Measurements from ENCODE around the gene TUBGCP3.
"Not testable (repeated sequence)": the region's sequence is repeated elsewhere in the genome, so short reads cannot be mapped to it uniquely, and the experiment has no call there.

TUBGCP3 gene

GRCh38 chr13:112487127-112487517, 100.8 kb downstream of the TUBGCP3 start:
- no peak for DNase-seq (ENCODE audit: low read depth in 2 of 2)
- H3K4me3 ChIP-seq (replicated peaks in 1 of 2; ENCODE audit: low read depth in 2 of 2, low read length in 2 of 2): no peak overlapping the region
- no peak for TF ChIP-seq CTCF (IDR thresholded peaks at IDR 0.05; ENCODE audit: low read depth, low read length)

DNA sequence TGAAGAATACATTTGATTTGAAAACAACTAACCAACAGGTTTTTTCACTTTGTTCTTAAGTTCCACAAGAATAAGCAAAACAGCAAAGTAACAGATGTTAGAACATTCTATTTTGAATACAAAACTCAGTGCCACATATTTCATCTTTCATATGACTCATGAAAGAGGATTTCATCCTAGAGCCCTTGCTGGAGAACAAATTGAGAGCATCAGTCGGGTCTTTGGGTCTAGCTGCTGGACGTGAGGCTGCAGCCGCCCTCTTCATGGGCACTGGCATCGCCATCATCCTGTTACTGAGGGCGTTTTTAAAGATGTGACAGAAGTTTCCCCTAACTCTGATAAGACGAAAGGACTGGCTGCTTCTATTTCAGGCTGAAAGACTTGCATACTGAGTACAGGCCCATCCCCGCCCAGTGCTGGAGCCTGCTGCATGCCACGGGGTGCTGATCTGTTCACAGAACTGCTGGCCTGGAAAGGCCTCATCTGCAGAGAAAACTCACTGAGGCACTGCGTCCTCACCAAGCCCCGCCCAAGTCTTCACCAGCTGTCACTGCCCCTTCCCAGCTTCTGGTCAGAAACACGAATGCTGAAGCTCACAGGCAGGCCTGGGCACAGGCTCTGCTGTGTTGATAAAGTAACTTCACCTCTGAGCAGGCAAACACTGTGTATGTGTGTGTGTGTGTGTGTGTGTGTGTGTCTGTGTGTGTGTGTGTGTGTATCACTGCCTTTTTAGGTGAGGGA, 101.4 kb downstream of the TUBGCP3 start:
- no peak overlapping the region for H3K4me3 ChIP-seq (replicated peaks in 1 of 2; ENCODE audit: low read depth in 2 of 2, low read length in 2 of 2)
- no peak for TF ChIP-seq CTCF (IDR thresholded peaks at IDR 0.05; ENCODE audit: low read depth, low read length)
- no peak for DNase-seq (ENCODE audit: low read depth in 2 of 2)

GRCh38 chr13:112485814-112486213, 102.1 kb downstream of the TUBGCP3 start:
- not testable (repeated sequence) for DNase-seq (ENCODE audit: low read depth in 2 of 2)

DNA sequence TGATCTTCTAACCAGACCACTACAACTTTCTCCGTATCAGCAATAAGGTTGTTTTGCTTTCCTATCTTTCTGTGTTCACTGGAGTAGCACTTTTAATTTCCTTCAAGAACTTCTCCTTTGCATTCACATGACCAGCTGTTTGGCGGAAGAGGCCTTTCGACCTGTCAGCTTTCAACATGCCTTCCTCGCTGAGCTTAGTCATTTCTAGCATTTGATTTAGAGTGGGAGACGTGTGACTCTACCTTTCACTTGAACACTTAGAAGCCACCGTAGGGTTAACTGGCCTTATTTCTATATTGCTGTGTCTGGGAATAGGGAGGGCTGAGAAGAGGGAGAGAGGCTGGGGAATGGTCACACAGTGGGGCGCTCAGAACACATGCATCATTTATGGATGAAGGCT, 104.7 kb downstream of the TUBGCP3 start:
- no peak for TF ChIP-seq CTCF (IDR thresholded peaks at IDR 0.05; ENCODE audit: low read depth, low read length)
- H3K4me3 ChIP-seq (replicated peaks in 1 of 2; ENCODE audit: low read depth in 2 of 2, low read length in 2 of 2): no peak overlapping the region
- DNase-seq (ENCODE audit: low read depth in 2 of 2): no peak

More at GRCh38 chr13:112485814-112486213, 102.1 kb downstream of the TUBGCP3 start:
- H3K4me3 ChIP-seq (replicated peaks in 1 of 2; ENCODE audit: low read depth in 2 of 2, low read length in 2 of 2): not testable (repeated sequence)

DNA sequence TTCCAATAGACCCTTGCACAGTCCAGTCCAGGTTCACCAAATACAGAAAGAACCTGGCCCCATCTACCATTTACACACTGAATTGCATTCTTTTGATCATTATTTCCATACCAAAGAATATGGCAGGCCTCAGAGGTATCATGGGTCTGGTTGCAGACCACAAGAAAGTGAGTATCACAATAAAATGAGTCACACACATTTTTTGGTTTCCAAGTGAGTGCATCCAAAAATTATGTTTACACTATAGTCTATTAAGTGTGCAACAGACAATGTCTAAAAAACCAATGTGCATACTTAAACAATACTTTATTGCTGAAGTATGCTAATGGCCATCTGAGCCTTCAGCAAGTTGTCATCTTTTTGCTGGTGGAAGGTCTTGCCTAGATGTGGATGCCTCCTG, 106.5 kb downstream of the TUBGCP3 start:
- H3K4me3 ChIP-seq (replicated peaks in 1 of 2; ENCODE audit: low read depth in 2 of 2, low read length in 2 of 2): no peak overlapping the region
- no peak for DNase-seq (ENCODE audit: low read depth in 2 of 2)
- no peak for TF ChIP-seq CTCF (IDR thresholded peaks at IDR 0.05; ENCODE audit: low read depth, low read length)

GRCh38 chr13:112479389-112479788, 108.6 kb downstream of the TUBGCP3 start:
- DNase-seq (ENCODE audit: low read depth in 2 of 2): no peak
- no peak overlapping the region for H3K4me3 ChIP-seq (replicated peaks in 1 of 2; ENCODE audit: low read depth in 2 of 2, low read length in 2 of 2)
- TF ChIP-seq CTCF (IDR thresholded peaks at IDR 0.05; ENCODE audit: low read depth, low read length): no peak

GRCh38 chr13:112477070-112477619, 110.8 kb downstream of the TUBGCP3 start:
- no peak overlapping the region for H3K4me3 ChIP-seq (replicated peaks in 1 of 2; ENCODE audit: low read depth in 2 of 2, low read length in 2 of 2)
- TF ChIP-seq CTCF (IDR thresholded peaks at IDR 0.05; ENCODE audit: low read depth, low read length): no peak
- DNase-seq (ENCODE audit: low read depth in 2 of 2): no peak

Measured in cardiac fibroblast (primary cell).